HG02852 (cell line): ENCODE data around the gene OLFM1.
"Not testable (repeated sequence)": the region's sequence is repeated elsewhere in the genome, so short reads cannot be mapped to it uniquely, and the experiment has no call there.

Source experiments
- ATAC-seq: cut with Tn5 transposase; IDR thresholded peaks from one replicate; pipeline ENCODE4 v1.9.1; 2021; ENCODE audit warnings: mild to moderate bottlenecking, moderate library complexity; ENCODE audit not compliant: unreplicated experiment

The OLFM1 gene

GRCh38 chr9:135104761-135105160 lies 17.3 kb downstream of the OLFM1 start:
- no peak for ATAC-seq

- ATAC-seq, result no peak
Measured at GRCh38 chr9:135105211-135105745, 17.8 kb downstream of the OLFM1 start.

GRCh38 chr9:135105938-135106491 lies 18.5 kb downstream of the OLFM1 start:
- ATAC-seq, result no peak

DNA sequence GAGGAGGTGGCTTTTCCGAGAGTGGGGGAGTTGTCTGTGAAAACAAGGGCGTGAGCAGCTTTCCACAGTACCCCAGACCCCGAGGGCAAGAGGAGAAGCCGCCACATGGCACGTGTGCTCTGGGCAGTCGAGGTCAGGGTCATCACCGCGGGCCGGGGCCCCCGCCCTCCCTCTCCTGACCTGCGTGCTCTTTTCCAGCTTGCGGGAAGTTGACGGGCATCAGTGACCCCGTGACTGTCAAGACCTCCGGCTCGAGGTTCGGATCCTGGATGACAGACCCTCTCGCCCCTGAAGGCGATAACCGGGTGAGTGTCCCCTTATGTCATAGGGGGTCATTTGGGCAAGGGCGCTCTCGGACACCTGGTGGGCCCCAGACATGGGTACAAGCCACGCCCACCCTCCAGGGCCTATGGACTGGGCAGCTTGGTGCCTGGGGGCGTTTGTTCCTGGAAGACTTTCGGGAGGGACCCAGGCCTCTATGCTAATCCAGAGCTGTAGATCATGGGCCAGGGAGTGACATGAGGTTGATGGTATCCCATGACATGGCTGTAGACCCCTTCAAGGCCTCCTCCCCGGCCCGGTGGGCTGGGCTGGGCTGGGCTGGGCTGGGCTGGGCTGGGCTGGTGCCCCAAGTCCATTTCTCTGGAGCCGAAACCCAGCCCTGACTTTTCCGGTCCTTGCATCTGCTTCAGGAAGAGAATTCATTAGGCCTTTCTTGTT lies 19.2 kb downstream of the OLFM1 start:
- ATAC-seq, result no peak

GRCh38 chr9:135107581-135108235 lies 20.2 kb downstream of the OLFM1 start:
- ATAC-seq, result no peak

DNA sequence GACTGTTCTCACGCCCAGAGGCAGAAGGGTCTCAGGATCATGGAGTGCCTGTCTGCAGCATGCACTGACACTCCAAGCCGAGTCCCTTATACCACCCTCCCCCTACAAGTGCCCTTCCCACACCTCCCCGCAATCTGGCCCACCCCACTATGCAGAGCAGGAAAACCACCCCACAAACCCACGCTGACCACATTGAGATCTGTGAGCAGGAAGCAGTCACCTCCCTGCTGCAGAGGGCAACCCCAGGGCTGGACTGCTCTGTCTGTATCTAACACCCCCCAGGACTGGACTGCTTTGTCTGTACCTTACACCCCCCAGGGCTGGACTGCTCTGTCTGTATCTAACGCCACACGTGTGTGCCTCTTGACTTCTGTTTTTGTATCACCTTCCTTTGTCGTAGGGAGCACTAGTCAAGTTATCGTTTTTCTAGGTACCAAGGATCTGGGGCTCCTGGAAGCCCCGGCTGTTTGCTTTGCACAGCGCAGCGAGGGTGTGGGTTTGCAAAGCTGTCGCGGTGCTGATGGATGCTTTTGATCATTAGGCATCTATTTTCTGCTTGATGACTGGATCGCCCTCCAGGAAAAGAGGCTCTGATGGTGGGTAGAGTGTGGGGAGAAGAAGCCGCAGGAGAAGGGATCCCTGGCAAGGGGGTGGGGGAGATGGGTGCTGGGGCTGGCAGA lies 21.5 kb downstream of the OLFM1 start:
- ATAC-seq, result no peak

GRCh38 chr9:135109650-135110049 lies 22.2 kb downstream of the OLFM1 start:
- no peak for ATAC-seq

- ATAC-seq, result no peak
Measured at GRCh38 chr9:135110416-135110815, 22.9 kb downstream of the OLFM1 start.

GRCh38 chr9:135111600-135111999 lies 24.1 kb downstream of the OLFM1 start:
- ATAC-seq, result not testable (repeated sequence)

DNA sequence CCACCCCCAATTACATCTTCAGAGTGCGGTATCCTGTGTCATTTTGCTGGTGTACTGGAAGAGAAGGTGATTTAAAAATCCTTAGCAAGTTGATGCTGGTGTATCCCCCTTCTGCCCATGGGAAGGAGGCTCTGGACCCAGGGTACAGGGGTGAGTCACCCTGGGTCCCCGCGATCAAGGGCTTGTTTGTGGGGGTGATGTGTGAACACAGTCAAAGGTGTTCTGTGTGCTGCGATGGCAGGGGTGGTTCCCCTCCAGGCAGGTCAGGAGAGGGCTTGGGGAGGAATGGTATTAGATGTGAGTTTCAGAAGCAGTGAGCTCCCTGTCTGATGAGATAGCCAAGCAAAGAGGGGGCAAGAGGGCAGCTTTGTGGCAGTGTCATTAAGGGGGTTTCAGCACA lies 28.9 kb downstream of the OLFM1 start:
- ATAC-seq, result no peak

- no peak for ATAC-seq
Measured at GRCh38 chr9:135116881-135117280, 29.4 kb downstream of the OLFM1 start.

DNA sequence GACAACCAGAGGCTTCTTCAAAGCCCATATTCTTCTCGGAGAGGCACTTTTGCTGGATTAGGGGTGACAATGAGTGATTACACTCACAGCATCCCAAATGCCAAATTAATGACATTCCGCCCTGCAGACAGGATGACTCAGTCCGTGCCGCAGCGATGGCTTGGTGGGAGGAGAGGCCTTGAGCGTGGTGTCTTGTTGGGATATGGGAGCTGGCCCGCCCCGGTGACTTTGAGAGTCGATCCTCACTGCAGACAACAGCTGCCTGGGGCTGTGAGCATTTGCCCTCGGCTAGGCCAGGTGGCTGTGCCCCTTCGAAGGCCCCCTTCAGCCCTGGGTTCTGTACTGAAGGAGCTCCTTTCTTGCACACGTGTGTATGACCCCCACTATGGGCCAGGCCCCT lies 29.8 kb downstream of the OLFM1 start:
- no peak for ATAC-seq

DNA sequence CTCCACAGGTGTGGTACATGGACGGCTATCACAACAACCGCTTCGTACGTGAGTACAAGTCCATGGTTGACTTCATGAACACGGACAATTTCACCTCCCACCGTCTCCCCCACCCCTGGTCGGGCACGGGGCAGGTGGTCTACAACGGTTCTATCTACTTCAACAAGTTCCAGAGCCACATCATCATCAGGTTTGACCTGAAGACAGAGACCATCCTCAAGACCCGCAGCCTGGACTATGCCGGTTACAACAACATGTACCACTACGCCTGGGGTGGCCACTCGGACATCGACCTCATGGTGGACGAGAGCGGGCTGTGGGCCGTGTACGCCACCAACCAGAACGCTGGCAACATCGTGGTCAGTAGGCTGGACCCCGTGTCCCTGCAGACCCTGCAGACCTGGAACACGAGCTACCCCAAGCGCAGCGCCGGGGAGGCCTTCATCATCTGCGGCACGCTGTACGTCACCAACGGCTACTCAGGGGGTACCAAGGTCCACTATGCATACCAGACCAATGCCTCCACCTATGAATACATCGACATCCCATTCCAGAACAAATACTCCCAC lies 32.1 kb downstream of the OLFM1 start:
- no peak for ATAC-seq

- no peak for ATAC-seq
Measured at GRCh38 chr9:135120249-135120648, 32.8 kb downstream of the OLFM1 start.

- no peak for ATAC-seq
Measured at GRCh38 chr9:135122316-135122715, 34.8 kb downstream of the OLFM1 start.

- ATAC-seq, result no peak
Measured at GRCh38 chr9:135123126-135123772, 35.8 kb downstream of the OLFM1 start.

- no peak for ATAC-seq
Measured at GRCh38 chr9:135123773-135124134, 36.3 kb downstream of the OLFM1 start.

- no peak for ATAC-seq
Measured at GRCh38 chr9:135126451-135127187, 39.2 kb downstream of the OLFM1 start.

- ATAC-seq, result no peak
Measured at GRCh38 chr9:135127718-135128670, 40.5 kb downstream of the OLFM1 start.
